SK-N-MC (cell line): ENCODE measurements around the gene CLHC1.
"Not testable (repeated sequence)": the region's sequence is repeated elsewhere in the genome, so short reads cannot be mapped to it uniquely, and the experiment has no call there.

Source experiments
- DNase-seq: peaks from one replicate; pipeline ENCODE4 v3.0.0-alpha.2; 2011; ENCODE audit warnings: low read depth, low spot score
- H3K27ac ChIP-seq: fragments of 200-600 bp; sonication (generic); 2 replicates; pipeline ENCODE4 v1.5.1; 2016; ENCODE audit warnings: mixed run types
- H3K36me3 ChIP-seq: fragments of 200-600 bp; sonication (generic); 2 replicates; pipeline ENCODE4 v1.6.1; 2017; ENCODE audit warnings: antibody characterized with exemption, low read length, mixed read lengths; ENCODE audit not compliant: insufficient read depth
- H3K4me3 ChIP-seq: fragments of 200-600 bp; sonication (generic); 2 replicates; pipeline ENCODE4 v1.5.1; 2016
- H3K9ac ChIP-seq: fragments of 200-600 bp; sonication (generic); 2 replicates; pipeline ENCODE4 v1.8.0; 2017; ENCODE audit warnings: mixed run types, mixed read lengths; ENCODE audit not compliant: insufficient read length
- H3K9me3 ChIP-seq: fragments of 200-600 bp; sonication (generic); 2 replicates; pipeline ENCODE4 v1.6.1; 2017; ENCODE audit warnings: low read depth, mild to moderate bottlenecking, antibody characterized with exemption, low read length, moderate library complexity, mixed read lengths
- EZH2 ChIP-seq: fragments of 200-600 bp; sonication (generic); IDR thresholded peaks from one replicate; pipeline ENCODE4 v1.6.1; 2017; ENCODE audit warnings: antibody characterized with exemption
- FOXP2 ChIP-seq: optimal IDR thresholded peaks from 2 replicates; pipeline ENCODE3; 2011; ENCODE audit warnings: mild to moderate bottlenecking, moderate library complexity; ENCODE audit not compliant: insufficient read depth; ENCODE audit errors: extremely low read length, control extremely low read depth
- POLR2AphosphoS5 ChIP-seq: IDR thresholded peaks from 2 replicates; pipeline ENCODE4 v1.6.1; 2012; ENCODE audit warnings: mild to moderate bottlenecking, low read depth, low read length, borderline replicate concordance

The CLHC1 gene

GRCh38 chr2:55138014-55138881, 93.8 kb downstream of the CLHC1 start:
- DNase-seq, result no peak
- Histone ChIP-seq H3K36me3 (no peaks in the 10 kb centered on the region), H3K27ac (no peak overlapping the region), H3K9me3 (no peaks in the 10 kb centered on the region), H3K9ac (no peak overlapping the region), H3K4me3 (no peak overlapping the region)
- no peak for TF ChIP-seq FOXP2
- TF ChIP-seq POLR2AphosphoS5, result no peak
- no peak for TF ChIP-seq EZH2

- H3K4me3 ChIP-seq, result no peak overlapping the region
- no peaks in the 10 kb centered on the region for H3K9me3 ChIP-seq
- TF ChIP-seq FOXP2 (no peak), EZH2 (no peak), POLR2AphosphoS5 (no peak)
- no peak overlapping the region for H3K9ac ChIP-seq
- no peaks in the 10 kb centered on the region for H3K36me3 ChIP-seq
- H3K27ac ChIP-seq, result no peak overlapping the region
- DNase-seq, result no peak
Measured at GRCh38 chr2:55137024-55137958, 94.8 kb downstream of the CLHC1 start.

- Histone ChIP-seq H3K27ac (no peak overlapping the region), H3K36me3 (no peaks in the 10 kb centered on the region), H3K9me3 (no peaks in the 10 kb centered on the region), H3K4me3 (no peak overlapping the region), H3K9ac (no peak overlapping the region)
- DNase-seq, result no peak
- TF ChIP-seq FOXP2, result no peak
- no peak for TF ChIP-seq EZH2
- TF ChIP-seq POLR2AphosphoS5, result no peak
Measured at GRCh38 chr2:55136138-55136541, 96.0 kb downstream of the CLHC1 start.

GRCh38 chr2:55135491-55135890, 96.6 kb downstream of the CLHC1 start:
- TF ChIP-seq POLR2AphosphoS5 (no peak), EZH2 (no peak), FOXP2 (no peak)
- DNase-seq, result no peak
- Histone ChIP-seq H3K27ac (no peak overlapping the region), H3K36me3 (no peaks in the 10 kb centered on the region), H3K9ac (no peak overlapping the region), H3K4me3 (no peak overlapping the region), H3K9me3 (no peaks in the 10 kb centered on the region)

GRCh38 chr2:55134316-55134706, 97.8 kb downstream of the CLHC1 start:
- H3K9me3 ChIP-seq, result no peaks in the 10 kb centered on the region
- TF ChIP-seq FOXP2, result no peak
- no peak for DNase-seq

GRCh38 chr2:55133467-55134315, 98.4 kb downstream of the CLHC1 start:
- Histone ChIP-seq H3K27ac (peak overlapping the region; percentile 91), H3K9me3 (no peaks in the 10 kb centered on the region), H3K36me3 (no peaks in the 10 kb centered on the region), H3K4me3 (peak overlapping the region; percentile 57), H3K9ac (peak overlapping the region; percentile 65)
- DNase-seq, result peak; percentile 62
- TF ChIP-seq EZH2, result no peak
- TF ChIP-seq POLR2AphosphoS5, result no peak
- no peak for TF ChIP-seq FOXP2

More at GRCh38 chr2:55134316-55134706, 97.8 kb downstream of the CLHC1 start:
- Histone ChIP-seq H3K9ac (peak overlapping the region; percentile 58), H3K27ac (peak overlapping the region; percentile 91), H3K4me3 (peak overlapping the region; percentile 57), H3K36me3 (no peaks in the 10 kb centered on the region)

- H3K9me3 ChIP-seq, result no peaks in the 10 kb centered on the region
- no peak overlapping the region for H3K27ac ChIP-seq
- no peak for DNase-seq
- TF ChIP-seq EZH2, result no peak
- TF ChIP-seq POLR2AphosphoS5, result no peak
- no peak for TF ChIP-seq FOXP2
- H3K36me3 ChIP-seq, result no peaks in the 10 kb centered on the region
- no peak overlapping the region for H3K9ac ChIP-seq
- no peak overlapping the region for H3K4me3 ChIP-seq
Measured at GRCh38 chr2:55130849-55131248, 101.2 kb downstream of the CLHC1 start.

- not testable (repeated sequence) for H3K9me3 ChIP-seq, H3K9ac ChIP-seq, DNase-seq, H3K27ac ChIP-seq, H3K4me3 ChIP-seq, H3K36me3 ChIP-seq
Measured at GRCh38 chr2:55126643-55127042, 105.5 kb downstream of the CLHC1 start.
